ENCODE measurements around the gene ISOC2.
"Not testable (repeated sequence)": the region's sequence is repeated elsewhere in the genome, so short reads cannot be mapped to it uniquely, and the experiment has no call there.

The ISOC2 gene

DNA sequence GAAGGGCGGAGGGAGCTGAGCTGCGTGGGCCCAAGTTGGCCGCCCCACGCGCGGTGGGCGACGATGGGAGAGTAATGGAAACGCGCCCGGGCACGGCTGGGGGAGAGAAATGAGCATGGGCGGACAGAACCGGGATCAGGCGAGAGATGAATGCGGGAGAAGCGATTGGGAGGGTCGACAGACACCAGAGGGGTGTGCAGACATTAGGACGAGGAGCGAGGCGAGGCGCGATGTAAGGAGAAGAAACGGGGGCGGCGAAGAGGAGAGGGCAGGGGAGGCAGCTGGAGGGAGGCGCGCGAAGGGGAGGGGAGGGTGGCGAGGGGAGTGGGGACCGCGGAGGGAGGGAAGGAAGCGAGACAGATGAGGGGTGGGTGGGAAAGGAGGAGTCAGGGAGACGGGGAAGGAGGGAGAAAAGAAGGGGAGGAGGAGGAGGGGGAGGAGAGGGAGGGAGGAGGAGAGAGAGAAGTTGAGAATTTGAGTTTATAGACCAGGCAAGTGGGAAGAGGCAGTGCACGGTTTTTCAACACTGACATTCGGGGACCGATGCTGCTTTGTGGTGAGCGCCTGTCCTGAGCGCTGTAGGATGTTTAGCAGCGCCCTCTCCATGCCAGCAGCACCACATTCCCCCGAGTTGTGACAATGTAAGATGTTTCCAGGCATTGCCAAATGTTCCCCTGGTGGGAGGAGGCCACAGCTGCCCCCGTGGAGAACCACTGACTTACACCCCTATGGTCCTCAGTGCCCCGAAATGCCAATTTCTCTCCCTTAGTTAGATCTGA is 18.2 kb downstream of the ISOC2 start, which contains the start of gene SHISA7:
Gene SHISA7 (minus strand): TSS at position 256 of the 779 bp plus-strand sequence. CDS start 437 bp downstream, outside the sequence.
- DNase-seq (ENCODE audit: low read depth in 1 of 2, low spot score in 1 of 2) = no peak

- DNase-seq (ENCODE audit: low read depth in 1 of 2, low spot score in 1 of 2) = no peak
Observed at GRCh38 chr19:55442372-55442961, 19.0 kb downstream of the ISOC2 start.

DNA sequence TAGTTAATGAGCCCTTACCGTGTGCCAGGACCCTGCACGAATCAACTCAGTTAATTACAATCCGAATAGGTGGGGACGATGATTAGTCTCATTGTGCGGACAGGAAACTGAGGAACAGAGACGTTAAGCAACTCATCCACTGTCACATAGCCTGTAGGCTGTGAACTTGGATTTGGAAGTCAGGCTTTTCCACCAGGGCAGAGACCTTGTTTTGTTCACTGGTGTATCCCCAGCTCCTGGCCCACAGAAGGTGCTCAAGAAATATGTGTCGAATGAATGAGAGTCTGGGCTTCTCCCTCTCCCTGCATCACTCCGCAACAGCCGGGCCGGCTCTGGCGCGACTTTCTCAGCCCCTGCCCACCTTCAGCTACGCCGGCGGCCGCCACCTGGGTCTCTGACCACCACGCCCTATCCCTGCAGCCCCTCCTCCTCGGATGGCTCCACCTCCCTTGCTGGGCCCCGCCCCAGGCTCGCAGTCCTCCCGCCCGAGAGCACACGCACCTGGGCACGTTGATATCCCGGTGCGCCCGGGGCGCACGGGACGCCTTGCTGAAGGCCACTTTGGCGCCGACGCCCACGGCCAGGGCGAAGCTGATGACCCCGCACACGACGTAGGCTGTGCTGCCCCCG is 19.6 kb downstream of the ISOC2 start:
- DNase-seq (ENCODE audit: low read depth in 1 of 2, low spot score in 1 of 2) = no peak

DNA sequence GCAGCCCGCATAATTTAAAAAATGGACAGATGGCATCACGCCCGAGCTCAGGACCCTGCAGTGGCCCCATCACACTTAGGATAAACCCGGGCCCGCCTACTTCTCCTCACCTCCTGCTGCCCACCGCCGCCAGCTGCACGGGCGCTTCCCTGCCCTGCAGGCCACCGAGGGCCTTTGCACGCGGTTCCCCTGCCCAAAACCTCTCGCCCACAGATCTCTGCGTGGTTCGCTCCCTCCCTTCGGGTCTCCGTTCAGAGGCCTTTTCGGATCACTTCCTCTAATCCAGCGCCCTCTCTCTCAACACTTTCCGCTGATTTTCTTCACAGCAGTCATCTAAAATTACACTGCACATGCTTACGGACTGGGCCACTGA is 20.1 kb downstream of the ISOC2 start:
- no peak for DNase-seq (ENCODE audit: low read depth in 1 of 2, low spot score in 1 of 2)

DNA sequence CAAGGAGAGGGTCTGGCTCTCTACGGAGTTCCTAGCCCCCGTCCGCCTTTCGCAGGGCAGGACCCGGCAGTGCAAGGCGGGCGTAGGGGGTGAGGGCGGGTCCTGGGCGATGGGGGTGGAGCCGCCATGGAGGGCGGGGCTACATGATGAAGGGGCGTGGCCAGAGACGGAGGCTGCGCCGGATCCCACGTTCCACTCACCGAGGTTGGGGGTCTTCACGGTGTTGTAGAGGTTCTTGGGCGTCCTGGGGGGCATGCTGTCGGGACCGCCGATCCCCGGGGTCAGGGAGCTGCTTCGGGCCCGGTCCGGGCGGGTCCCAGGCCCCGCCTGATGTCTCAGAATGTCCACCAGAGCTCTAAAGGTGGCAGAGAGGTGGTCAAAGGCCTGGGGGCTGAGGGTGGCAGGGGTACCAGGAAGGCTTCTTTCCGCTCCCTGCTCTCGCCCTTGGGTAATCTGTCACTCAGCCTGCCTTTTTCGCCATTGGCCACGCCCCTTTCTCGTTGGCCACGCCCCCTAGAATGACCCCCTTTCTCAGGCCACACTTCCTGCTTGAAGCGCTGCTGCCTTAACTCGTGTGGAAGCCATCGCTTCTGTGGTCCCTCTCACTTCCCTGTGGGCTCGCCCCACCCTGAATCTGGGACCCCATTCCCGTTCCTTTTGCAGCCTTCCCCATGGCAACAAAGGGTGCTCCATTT is 20.9 kb downstream of the ISOC2 start:
- no peak for DNase-seq (ENCODE audit: low read depth in 1 of 2, low spot score in 1 of 2)

- no peak for DNase-seq (ENCODE audit: low read depth in 1 of 2, low spot score in 1 of 2)
Observed at GRCh38 chr19:55439052-55439451, 22.4 kb downstream of the ISOC2 start.

DNA sequence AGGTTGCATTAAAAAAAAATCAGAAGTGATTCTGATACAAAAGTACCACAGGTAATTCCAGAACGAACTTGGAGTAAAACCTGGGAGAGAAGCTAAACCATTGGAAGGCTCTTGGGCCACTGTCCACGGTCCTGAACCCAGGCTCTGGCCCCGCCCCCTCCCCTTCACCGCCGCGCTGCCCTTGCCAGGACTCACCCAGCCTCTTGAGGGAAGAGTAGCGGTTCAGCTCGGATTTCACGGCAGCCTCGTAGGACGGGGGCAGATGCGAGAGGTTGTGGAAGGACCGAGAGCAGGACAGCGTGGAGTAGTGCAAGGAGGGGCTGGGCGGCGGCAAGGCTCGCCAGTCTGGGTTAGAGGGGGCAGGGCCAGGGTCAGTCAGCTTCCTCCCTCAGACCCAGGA is 24.0 kb downstream of the ISOC2 start:
- DNase-seq (ENCODE audit: low read depth in 1 of 2, low spot score in 1 of 2) = no peak

- DNase-seq (ENCODE audit: low read depth in 1 of 2, low spot score in 1 of 2) = no peak
Observed at GRCh38 chr19:55436847-55437246, 24.6 kb downstream of the ISOC2 start.

DNA sequence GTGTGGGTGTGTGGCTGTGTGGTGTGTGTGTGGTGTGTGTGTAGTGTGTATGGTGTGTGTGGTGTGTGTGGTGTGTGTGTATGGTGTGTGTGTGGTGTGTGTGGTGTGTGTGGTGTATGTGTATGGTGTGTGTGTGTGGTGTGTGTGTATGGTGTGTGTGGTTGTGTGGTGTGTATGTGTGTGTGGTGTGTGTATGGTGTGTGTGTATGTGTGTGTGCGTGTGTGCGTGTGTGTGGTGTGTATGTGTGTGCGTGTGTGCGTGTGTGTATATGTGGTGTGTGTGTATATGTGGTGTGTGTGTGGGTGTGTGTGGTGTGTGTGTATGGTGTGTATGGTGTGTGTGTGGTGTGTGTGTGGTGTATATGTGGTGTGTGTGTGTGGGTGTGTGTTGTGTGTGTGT is 26.4 kb downstream of the ISOC2 start:
- no peak for DNase-seq (ENCODE audit: low read depth in 1 of 2, low spot score in 1 of 2)

DNA sequence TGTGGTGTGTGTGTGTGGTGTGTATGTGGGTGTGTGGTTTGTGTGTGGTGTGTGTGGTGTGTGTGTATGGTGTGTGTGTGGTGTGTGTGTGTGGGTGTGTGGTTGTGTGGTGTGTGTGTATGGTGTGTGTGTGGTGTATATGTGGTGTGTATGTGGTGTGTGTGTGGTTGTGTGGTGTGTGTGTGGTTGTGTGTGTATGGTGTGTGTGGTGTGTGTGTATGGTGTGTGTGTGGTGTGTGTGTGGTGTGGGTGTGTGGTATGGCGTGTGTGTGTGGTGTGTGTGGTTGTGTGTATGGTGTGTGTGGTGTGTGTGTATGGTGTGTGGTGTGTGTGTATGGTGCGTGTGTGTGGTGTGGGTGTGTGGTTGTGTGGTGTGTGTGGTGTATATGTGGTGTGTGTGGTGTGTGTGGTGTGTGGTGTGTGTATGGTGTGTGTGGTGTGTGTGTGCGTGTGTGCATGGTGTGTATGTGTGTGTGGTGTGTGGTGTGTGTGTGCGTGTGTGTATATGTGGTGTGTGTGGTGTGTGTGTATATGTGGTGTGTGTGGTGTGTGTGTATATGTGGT is 27.0 kb downstream of the ISOC2 start:
- no peak for DNase-seq (ENCODE audit: low read depth in 1 of 2, low spot score in 1 of 2)

GRCh38 chr19:55433292-55433691 is 28.1 kb downstream of the ISOC2 start:
- DNase-seq (ENCODE audit: low read depth in 1 of 2, low spot score in 1 of 2) = no peak

- no peak for DNase-seq (ENCODE audit: low read depth in 1 of 2, low spot score in 1 of 2)
Observed at GRCh38 chr19:55432241-55432959, 29.0 kb downstream of the ISOC2 start.

- no peak for DNase-seq (ENCODE audit: low read depth in 1 of 2, low spot score in 1 of 2)
Observed at GRCh38 chr19:55431183-55431582, 30.3 kb downstream of the ISOC2 start.

DNA sequence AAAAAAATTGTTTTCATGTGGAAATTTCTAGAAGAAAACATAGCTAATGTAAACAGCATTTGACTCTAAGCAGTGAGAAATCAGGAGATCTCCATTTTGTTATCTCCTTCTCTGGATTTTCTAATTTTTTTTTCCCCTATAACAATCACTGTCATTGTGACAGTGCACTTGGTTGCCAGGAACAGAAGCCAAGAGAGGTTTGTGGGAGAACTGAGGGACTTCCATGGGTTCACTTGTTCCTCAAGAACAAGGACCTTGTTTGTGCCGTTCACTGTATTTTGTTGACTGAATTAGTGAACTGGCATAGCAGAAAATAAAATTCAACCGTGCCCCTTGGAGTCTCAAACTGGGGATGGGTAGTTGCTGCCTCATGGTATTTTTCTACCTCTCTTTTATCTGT is 35.4 kb downstream of the ISOC2 start:
- DNase-seq (ENCODE audit: low read depth in 1 of 2, low spot score in 1 of 2) = no peak

DNA sequence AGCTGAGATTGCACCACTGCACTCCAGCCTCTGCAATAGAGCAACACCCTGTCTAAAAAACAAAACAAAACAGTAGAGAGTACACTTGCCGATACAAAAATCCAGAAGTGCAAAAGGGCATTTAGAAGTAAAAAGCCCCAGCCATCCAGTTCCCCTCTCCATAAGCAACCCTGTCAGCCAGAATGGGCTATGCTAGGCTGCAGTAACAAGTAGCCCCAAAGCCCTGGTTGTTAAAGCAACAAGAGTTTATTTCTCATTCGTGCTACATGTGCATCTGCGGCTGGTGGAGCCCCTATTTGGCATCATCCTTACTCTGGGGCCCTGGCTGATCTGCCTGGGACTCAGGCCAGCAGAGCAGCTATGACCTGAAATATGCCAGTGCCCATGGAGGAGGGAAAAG is 36.9 kb downstream of the ISOC2 start:
- no peak for DNase-seq (ENCODE audit: low read depth in 1 of 2, low spot score in 1 of 2)

DNA sequence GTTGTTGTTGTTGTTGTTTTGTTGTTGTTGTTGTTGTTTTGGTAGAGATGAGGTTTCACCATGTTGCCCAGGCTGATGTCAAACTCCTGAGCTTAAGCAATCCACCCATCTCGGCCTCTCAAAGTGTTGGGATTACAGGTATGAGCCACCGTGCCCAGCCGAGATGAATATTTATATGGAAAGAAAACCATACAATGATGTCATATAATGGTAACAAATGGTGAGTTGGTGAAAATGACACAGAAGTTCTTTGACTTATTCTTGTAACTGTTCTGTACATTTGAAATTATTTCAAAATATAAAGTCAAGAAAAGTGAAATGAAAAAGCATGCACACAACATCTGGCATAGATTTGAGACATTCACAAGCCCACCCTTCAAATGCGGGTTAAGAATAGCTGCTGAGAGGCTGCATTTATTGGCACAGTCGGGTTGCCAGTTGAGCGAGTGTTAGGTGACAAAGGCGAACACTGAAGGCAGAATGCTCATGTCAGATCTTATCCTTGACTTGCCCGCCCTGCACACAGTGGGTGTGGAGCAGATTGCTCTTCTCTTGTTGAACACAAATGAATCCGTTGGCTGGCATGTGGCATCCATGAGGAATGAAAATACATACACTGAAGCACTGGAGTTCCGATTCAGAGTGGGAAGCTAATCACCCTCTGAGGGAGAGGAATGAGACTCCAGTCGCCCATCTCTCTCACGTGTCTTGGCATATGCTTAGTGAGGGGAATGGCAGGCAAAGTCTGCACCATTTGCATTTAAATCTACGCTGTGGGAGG is 38.0 kb downstream of the ISOC2 start:
- no peak for DNase-seq (ENCODE audit: low read depth in 1 of 2, low spot score in 1 of 2)

DNA sequence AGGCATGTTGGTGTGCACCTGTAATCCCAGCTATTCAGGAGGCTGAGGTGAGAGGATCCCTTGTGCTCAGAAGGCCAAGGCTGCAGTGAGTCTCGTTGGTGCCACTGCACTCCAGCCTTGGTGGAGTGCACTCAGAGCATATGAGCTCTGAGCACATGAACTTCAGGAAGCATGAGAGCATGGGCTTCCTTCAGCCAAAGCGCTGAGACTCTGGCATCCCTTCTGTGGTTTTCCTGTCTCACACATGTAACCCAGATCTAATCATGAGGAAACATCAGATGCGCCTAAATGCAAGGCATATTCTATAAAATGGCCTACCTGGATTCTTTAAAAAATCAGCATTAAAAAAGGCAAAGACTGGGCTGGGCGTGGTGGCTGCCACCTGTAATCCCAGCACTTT is 40.2 kb downstream of the ISOC2 start:
- DNase-seq (ENCODE audit: low read depth in 1 of 2, low spot score in 1 of 2) = not testable (repeated sequence)

DNA sequence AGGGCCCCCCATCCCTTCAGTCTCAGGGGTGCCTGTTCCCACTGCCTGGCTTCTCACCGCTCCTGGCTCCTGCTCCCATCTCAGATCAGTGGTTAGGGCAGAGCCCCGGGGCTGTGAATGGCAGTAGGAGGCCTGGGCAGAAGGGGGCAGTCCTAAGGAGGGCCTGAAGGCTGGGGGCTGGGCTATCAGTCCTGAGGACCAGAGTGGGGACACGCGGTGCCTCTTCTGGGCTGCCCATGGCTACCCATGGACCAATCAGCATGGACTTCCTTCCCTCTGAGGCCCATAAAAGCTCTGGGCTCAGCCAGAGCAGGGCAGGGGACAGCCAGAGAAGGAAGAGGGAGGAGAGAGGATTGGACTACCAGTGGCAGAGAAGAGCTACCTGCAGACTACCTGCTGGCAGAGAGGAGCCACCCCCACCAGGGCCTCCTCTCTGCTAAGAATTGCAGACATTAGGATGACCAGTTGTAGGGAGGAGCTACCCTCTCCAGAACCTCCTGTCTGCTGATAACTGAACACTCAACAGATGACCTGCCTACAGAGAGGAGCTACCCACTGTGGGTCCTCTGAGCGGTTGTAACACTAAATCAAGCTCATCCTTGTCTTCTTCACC is 41.7 kb downstream of the ISOC2 start:
- DNase-seq (ENCODE audit: low read depth in 1 of 2, low spot score in 1 of 2) = no peak

DNA sequence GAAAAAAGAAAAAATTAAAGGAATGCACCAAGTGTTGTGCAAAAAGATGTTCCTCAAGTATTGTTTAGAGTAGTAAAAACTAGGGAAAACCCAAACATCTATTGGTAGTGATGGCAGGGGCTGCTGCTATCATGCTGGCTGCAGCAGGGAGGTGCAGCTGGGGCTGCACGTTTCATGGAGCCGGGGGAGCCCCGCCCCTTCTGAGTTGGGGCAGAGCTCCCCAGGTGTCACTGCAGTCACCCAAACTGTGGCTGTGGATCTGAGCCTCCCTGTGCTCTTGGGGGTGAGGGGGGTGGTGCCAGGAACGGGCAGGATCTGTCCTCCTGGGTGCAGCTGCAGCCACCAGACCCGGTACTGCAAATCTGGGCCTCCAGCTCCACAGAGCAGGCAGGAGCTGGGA is 42.3 kb downstream of the ISOC2 start:
- DNase-seq (ENCODE audit: low read depth in 1 of 2, low spot score in 1 of 2) = no peak

DNA sequence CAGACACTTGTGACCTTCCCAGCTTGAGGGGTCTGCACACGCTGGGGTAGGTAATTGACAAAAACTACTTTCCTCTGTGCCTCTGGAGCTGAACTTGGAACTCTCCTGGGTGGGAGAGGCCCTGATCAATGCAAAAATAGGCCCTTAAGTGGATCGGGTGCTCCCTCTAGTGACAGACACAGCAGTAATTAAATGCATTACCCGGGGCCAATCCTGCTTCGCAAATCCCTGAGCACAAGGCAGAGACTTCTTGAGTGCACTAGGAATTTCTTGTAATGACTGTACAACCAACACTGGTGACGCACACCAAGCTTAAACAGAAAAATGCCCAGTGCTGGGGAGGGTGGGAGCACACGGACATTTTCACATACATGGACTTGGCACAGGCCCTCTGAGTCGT is 43.3 kb downstream of the ISOC2 start:
- DNase-seq (ENCODE audit: low read depth in 1 of 2, low spot score in 1 of 2) = no peak

All from stimulated activated CD4-positive, alpha-beta T cell treated with anti-CD3 and anti-CD28 coated beads, Interleukin-15, amount 100 ng/mL, for 1 hour (primary cell).